ENCODE results near the gene GZMM. TPM values are rescaled to one million over a fixed set of nuclear protein-coding genes. Genes with fewer than 3 reads are reported as not detected.

Gene GZMM
- polyA plus RNA-seq, 3 donors, result 0.32 to 1.4 (median 0.48) TPM

- Histone ChIP-seq H3K4me1 (ENCODE audit: control insufficient read depth in 1 of 2, insufficient read depth in 2 of 2, low read length in 2 of 2) (peaks cover 3% of the 10 kb centered on the region in 2 donors), H3K27me3 (ENCODE audit: control insufficient read depth in 2 of 2, insufficient read depth in 2 of 2, low read length in 2 of 2) (peaks cover 16 to 49% of the 10 kb centered on the region in 2 donors)
Measured at GRCh38 chr19:497491-497868, 46.4 kb upstream of the GZMM start.

GRCh38 chr19:497869-498510 lies 45.9 kb upstream of the GZMM start:
- Histone ChIP-seq H3K9me3 (replicated peaks in 1 of 2; ENCODE audit: control insufficient read depth in 1 of 2, insufficient read depth in 1 of 2, low read length in 2 of 2) (peaks cover 19 to 23% of the 10 kb centered on the region in 2 donors), H3K27ac (ENCODE audit: low read depth in 1 of 2, low read length in 2 of 2) (no peak overlapping the region), H3K4me3 (replicated peaks in 1 of 3; ENCODE audit: low read depth in 2 of 3, low read length in 3 of 3) (no peak overlapping the region), H4K20me1 (ENCODE audit: insufficient read depth, low read length) (no peaks in the 10 kb centered on the region), H3K4me2 (replicated peaks; ENCODE audit: extremely low read depth, low read length, poor library complexity, severe bottlenecking) (no peak overlapping the region), H3K36me3 (replicated peaks in 1 of 2; ENCODE audit: control insufficient read depth in 1 of 2, insufficient read depth in 2 of 2, low read length in 2 of 2) (no peaks in the 10 kb centered on the region), H3K9ac (ENCODE audit: insufficient read depth, low read length, poor library complexity, severe bottlenecking) (no peak overlapping the region), H3K27me3 (ENCODE audit: control insufficient read depth in 2 of 2, insufficient read depth in 2 of 2, low read length in 2 of 2) (peaks cover 16 to 49% of the 10 kb centered on the region in 2 donors), H3K79me2 (ENCODE audit: insufficient read depth, low read length) (no peaks in the 10 kb centered on the region), H3K4me1 (ENCODE audit: control insufficient read depth in 1 of 2, insufficient read depth in 2 of 2, low read length in 2 of 2) (peaks cover 8% of the 10 kb centered on the region in 2 donors), H2AFZ (ENCODE audit: insufficient read depth, low read depth, low read length, poor library complexity, severe bottlenecking) (no peak overlapping the region)
- no peak for DNase-seq
- Mint-ChIP-seq H3K9me3 (peaks cover 3 to 49% (median 32%) of the 10 kb centered on the region in 7 donors), H3K27me3 (ENCODE audit: low read depth in 3 of 3) (peaks cover 34 to 72% (median 63%) of the 10 kb centered on the region in 3 donors), H3K27ac (no peak overlapping the region), H3K36me3 (peaks cover 4 to 7% of the 10 kb centered on the region in 2 donors), H3K4me3 (peak overlapping the region in 1 of 2 donors; percentile 75), H3K4me1 (peaks cover 6% of the 10 kb centered on the region)
- intact Hi-C loops (cut with micrococcal nuclease), result no loop called here
- WGBS (ENCODE audit: insufficient coverage), result 5% methylated on average over 50 of the region's 50 CpGs
- TF ChIP-seq CTCF (IDR thresholded peaks at IDR 0.05), result no peak

More at GRCh38 chr19:497491-497868, 46.4 kb upstream of the GZMM start:
- Histone ChIP-seq H4K20me1 (ENCODE audit: insufficient read depth, low read length) (no peaks in the 10 kb centered on the region), H3K9ac (ENCODE audit: insufficient read depth, low read length, poor library complexity, severe bottlenecking) (no peak overlapping the region), H3K4me3 (replicated peaks in 1 of 3; ENCODE audit: low read depth in 2 of 3, low read length in 3 of 3) (no peak overlapping the region), H2AFZ (ENCODE audit: insufficient read depth, low read depth, low read length, poor library complexity, severe bottlenecking) (no peak overlapping the region), H3K79me2 (ENCODE audit: insufficient read depth, low read length) (no peaks in the 10 kb centered on the region), H3K9me3 (replicated peaks in 1 of 2; ENCODE audit: control insufficient read depth in 1 of 2, insufficient read depth in 1 of 2, low read length in 2 of 2) (peaks cover 15 to 21% of the 10 kb centered on the region in 2 donors), H3K27ac (ENCODE audit: low read depth in 1 of 2, low read length in 2 of 2) (no peak overlapping the region), H3K36me3 (replicated peaks in 1 of 2; ENCODE audit: control insufficient read depth in 1 of 2, insufficient read depth in 2 of 2, low read length in 2 of 2) (no peaks in the 10 kb centered on the region), H3K4me2 (replicated peaks; ENCODE audit: extremely low read depth, low read length, poor library complexity, severe bottlenecking) (no peak overlapping the region)
- peaks cover 2% of the 10 kb centered on the region for H3K4me1 Mint-ChIP-seq
- 2% methylated on average over 34 of the region's 36 CpGs for WGBS (ENCODE audit: insufficient coverage)
- H3K9me3 Mint-ChIP-seq, result peaks cover 3 to 48% (median 31%) of the 10 kb centered on the region in 7 donors
- H3K27me3 Mint-ChIP-seq (ENCODE audit: low read depth in 3 of 3), result peaks cover 36 to 72% (median 63%) of the 10 kb centered on the region in 3 donors
- no peak overlapping the region for H3K27ac Mint-ChIP-seq
- peak overlapping the region in 1 of 2 donors; percentile 26 for H3K4me3 Mint-ChIP-seq
- intact Hi-C loops (cut with micrococcal nuclease), result no loop called here
- H3K36me3 Mint-ChIP-seq, result peaks cover 2 to 6% of the 10 kb centered on the region in 2 donors
- DNase-seq, result no peak
- no peak for TF ChIP-seq CTCF (IDR thresholded peaks at IDR 0.05)
